Measurements from ENCODE around the gene GJD3. TPM values are rescaled to one million over a fixed set of nuclear protein-coding genes. Genes with fewer than 3 reads are reported as not detected.
A peak's percentile ranks its signal among the peaks of the same experiment; 100 is the strongest.

The GJD3 gene
- total RNA-seq, 1 experiment from 2014 or later: 0.33 TPM

DNA sequence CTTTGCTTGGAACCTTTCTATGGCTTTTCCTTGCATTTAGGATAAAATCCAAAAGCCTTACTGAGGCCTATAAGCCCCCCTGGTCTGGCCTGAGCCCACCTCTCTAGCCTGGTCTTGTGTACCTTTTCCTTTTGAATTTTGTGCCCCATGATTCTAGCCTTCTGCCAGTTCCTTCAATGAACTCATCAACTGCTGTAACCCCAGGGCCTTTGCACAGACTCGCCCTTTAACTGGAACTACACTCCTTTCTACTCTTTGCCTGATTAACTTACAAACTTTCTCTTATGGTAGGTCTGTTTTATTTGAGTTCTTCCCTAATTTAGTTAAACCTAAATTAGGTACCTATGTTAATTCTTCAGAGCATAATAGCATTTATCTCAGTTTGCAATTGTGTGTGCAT lies 24.2 kb downstream of the GJD3 start:
- no peak for ATAC-seq
- POLR2A ChIA-PET: interaction anchor here (0.5 to 1.1 kb wide), 2 partner anchors 8 to 1189 kb away, joined by 3 to 4 read pairs; no protein-coding TSS in a partner anchor
- H3K4me1 ChIP-seq (ENCODE audit: control insufficient read depth, insufficient read depth, low read length): peaks cover 67% of the 10 kb centered on the region
- intact Hi-C loops (cut with micrococcal nuclease; ENCODE audit: unreplicated experiment) (no loop called here), in situ Hi-C loops (cut with HindIII; ENCODE audit: low pct_unique_long_range_greater_than_20kb, low sequenced_read_pairs) (no loop called here)
- BruUV-seq (replicated peaks): TSS peak; percentile 88
- H3K36me3 ChIP-seq (ENCODE audit: control insufficient read depth, insufficient read depth, low read length): no peaks in the 10 kb centered on the region
- H3K9me3 ChIP-seq (ENCODE audit: control insufficient read depth, insufficient read depth, low read depth, low read length): no peaks in the 10 kb centered on the region
- H3K27me3 ChIP-seq (ENCODE audit: control insufficient read depth, insufficient read depth, low read length): no peaks in the 10 kb centered on the region
- CTCF ChIA-PET: no interaction called here
- TF ChIP-seq, protein P1, sequence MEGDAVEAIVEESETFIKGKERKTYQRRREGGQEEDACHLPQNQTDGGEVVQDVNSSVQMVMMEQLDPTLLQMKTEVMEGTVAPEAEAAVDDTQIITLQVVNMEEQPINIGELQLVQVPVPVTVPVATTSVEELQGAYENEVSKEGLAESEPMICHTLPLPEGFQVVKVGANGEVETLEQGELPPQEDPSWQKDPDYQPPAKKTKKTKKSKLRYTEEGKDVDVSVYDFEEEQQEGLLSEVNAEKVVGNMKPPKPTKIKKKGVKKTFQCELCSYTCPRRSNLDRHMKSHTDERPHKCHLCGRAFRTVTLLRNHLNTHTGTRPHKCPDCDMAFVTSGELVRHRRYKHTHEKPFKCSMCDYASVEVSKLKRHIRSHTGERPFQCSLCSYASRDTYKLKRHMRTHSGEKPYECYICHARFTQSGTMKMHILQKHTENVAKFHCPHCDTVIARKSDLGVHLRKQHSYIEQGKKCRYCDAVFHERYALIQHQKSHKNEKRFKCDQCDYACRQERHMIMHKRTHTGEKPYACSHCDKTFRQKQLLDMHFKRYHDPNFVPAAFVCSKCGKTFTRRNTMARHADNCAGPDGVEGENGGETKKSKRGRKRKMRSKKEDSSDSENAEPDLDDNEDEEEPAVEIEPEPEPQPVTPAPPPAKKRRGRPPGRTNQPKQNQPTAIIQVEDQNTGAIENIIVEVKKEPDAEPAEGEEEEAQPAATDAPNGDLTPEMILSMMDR (IDR thresholded peaks at IDR 0.05): no peak
- TF ChIP-seq TCF7L2 (IDR thresholded peaks at IDR 0.05; ENCODE audit: low read depth, low read length): no peak
- no peak for TF ChIP-seq SIN3A (IDR thresholded peaks at IDR 0.05; ENCODE audit: borderline replicate concordance, insufficient read depth, low read depth, low read length)
- TF ChIP-seq POLR2AphosphoS5 (IDR thresholded peaks at IDR 0.05; ENCODE audit: low read depth, low read length): no peak
- TF ChIP-seq, protein P2, sequence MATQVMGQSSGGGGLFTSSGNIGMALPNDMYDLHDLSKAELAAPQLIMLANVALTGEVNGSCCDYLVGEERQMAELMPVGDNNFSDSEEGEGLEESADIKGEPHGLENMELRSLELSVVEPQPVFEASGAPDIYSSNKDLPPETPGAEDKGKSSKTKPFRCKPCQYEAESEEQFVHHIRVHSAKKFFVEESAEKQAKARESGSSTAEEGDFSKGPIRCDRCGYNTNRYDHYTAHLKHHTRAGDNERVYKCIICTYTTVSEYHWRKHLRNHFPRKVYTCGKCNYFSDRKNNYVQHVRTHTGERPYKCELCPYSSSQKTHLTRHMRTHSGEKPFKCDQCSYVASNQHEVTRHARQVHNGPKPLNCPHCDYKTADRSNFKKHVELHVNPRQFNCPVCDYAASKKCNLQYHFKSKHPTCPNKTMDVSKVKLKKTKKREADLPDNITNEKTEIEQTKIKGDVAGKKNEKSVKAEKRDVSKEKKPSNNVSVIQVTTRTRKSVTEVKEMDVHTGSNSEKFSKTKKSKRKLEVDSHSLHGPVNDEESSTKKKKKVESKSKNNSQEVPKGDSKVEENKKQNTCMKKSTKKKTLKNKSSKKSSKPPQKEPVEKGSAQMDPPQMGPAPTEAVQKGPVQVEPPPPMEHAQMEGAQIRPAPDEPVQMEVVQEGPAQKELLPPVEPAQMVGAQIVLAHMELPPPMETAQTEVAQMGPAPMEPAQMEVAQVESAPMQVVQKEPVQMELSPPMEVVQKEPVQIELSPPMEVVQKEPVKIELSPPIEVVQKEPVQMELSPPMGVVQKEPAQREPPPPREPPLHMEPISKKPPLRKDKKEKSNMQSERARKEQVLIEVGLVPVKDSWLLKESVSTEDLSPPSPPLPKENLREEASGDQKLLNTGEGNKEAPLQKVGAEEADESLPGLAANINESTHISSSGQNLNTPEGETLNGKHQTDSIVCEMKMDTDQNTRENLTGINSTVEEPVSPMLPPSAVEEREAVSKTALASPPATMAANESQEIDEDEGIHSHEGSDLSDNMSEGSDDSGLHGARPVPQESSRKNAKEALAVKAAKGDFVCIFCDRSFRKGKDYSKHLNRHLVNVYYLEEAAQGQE (IDR thresholded peaks at IDR 0.05; ENCODE audit: insufficient read depth in 1 of 2, low read depth in 2 of 2, low read length in 1 of 2): no peak
- DNase-seq (ENCODE audit: low read depth, low spot score): no peak
- peak overlapping the region; percentile 81 for H3K27ac ChIP-seq (ENCODE audit: low read length)
- no peak overlapping the region; a peak in 1 of 4 replicates for H3K4me3 ChIP-seq (ENCODE audit: low read depth in 2 of 2, low read length in 2 of 2)

DNA sequence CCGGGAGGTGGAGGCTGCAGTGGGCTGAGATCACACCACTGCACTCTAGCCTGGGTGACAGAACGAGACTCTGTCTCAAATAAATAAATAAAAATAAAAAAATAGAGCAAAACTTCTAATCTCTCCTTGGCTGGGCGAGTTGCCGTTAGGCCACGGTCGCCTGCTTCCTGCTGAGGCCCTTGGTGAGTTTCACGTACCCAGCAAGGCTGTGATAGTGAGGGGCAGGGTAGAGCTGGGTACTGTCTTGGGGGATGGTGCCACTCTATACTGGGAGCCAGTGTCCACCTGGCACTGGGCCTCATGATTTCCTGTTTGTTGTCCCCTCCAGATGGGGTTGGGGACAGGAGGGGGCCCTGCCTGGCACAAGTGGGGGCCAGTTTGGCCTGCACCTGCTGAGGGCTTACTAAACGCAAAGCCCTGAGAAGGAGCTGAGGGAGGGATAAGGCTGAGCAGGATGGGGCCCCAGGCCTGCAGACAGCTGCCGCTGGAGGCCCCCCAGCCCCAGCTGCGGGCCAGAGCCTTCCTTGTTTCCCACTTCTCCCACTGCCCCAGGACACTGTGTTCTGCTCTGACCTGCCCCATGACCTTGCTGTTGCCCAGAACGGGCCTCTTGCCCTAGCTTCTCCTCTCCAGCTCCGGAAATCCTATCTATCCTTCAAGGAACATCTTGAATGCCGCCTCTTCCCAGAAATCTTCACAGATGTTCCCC lies 25.4 kb downstream of the GJD3 start:
- CTCF ChIA-PET: interaction anchor here (0.7 to 1.2 kb wide), 2 partner anchors 15 to 147 kb away, joined by 3 to 6 read pairs; no protein-coding TSS in a partner anchor
- Histone ChIP-seq H3K4me3 (ENCODE audit: low read depth in 2 of 2, low read length in 2 of 2) (no peak overlapping the region), H3K27ac (ENCODE audit: low read length) (peak overlapping the region; percentile 8), H3K27me3 (ENCODE audit: control insufficient read depth, insufficient read depth, low read length) (no peaks in the 10 kb centered on the region), H3K36me3 (ENCODE audit: control insufficient read depth, insufficient read depth, low read length) (no peaks in the 10 kb centered on the region), H3K4me1 (ENCODE audit: control insufficient read depth, insufficient read depth, low read length) (peaks cover 64% of the 10 kb centered on the region), H3K9me3 (ENCODE audit: control insufficient read depth, insufficient read depth, low read depth, low read length) (no peaks in the 10 kb centered on the region)
- BruUV-seq (replicated peaks): no TSS peak
- TF ChIP-seq TCF7L2 (IDR thresholded peaks at IDR 0.05; ENCODE audit: low read depth, low read length): no peak
- TF ChIP-seq, protein P1 (IDR thresholded peaks at IDR 0.05): no peak
- ATAC-seq: no peak
- intact Hi-C loops (cut with micrococcal nuclease; ENCODE audit: unreplicated experiment): no loop called here
- in situ Hi-C loops (cut with HindIII; ENCODE audit: low pct_unique_long_range_greater_than_20kb, low sequenced_read_pairs): no loop called here
- POLR2A ChIA-PET: interaction anchor here (0.5 to 0.8 kb wide), 2 partner anchors 12 to 15 kb away, joined by 3 to 11 read pairs; no protein-coding TSS in a partner anchor
- no peak for DNase-seq (ENCODE audit: low read depth, low spot score)
